Endothelial cell of umbilical vein (primary cell): ENCODE results near the gene CTSE. TPM values are rescaled to one million over a fixed set of nuclear protein-coding genes. Genes with fewer than 3 reads are reported as not detected.

Experiments used
- BruUV-seq: library from RNA; stranded (reverse); fragments of 400-500 nt; replicated peaks from 2 replicates; lab custom pipeline; 2021; lab: Mats Ljungman, UMichigan
- CTCF ChIA-PET: fragments of 300-600, 350-600 bp; sonication (Branson Sonifier 250); formaldehyde crosslinking; loops from one replicate; lab custom pipeline; 2021; ENCODE audit warnings: antibody characterized with exemption, inconsistent platforms; lab: Charles Lee
- POLR2A ChIA-PET: fragments of 300-600, 350-600 bp; sonication (Branson Sonifier 250); formaldehyde crosslinking; loops from one replicate; lab custom pipeline; 2021; ENCODE audit warnings: antibody characterized with exemption, inconsistent platforms; lab: Charles Lee
- DNase-seq: peaks from one replicate; pipeline ENCODE4 v3.0.0-alpha.2; 2011; ENCODE audit warnings: low read depth, low spot score
- FAIRE-seq: peaks from 2 replicates; lab custom pipeline; 2011; peaks lifted over from hg19 to GRCh38; lab: Jason Lieb, UNC
- H2AFZ ChIP-seq: 2 replicates; pipeline ENCODE4 v1.6.0; 2012; ENCODE audit warnings: low read depth, low read length, control low read depth, inconsistent platforms
- H3K27ac ChIP-seq: 2 replicates; pipeline ENCODE4 v1.5.1; 2011; ENCODE audit warnings: low read depth, mild to moderate bottlenecking, control low read depth, low read length, moderate library complexity; ENCODE audit not compliant: insufficient read depth
- H3K27me3 ChIP-seq, 2 experiments: 2 replicates each; pipeline versions ENCODE4 v1.6.0 to v1.6.1; 2011; ENCODE audit warnings: low read length in 2 of 2, mixed read lengths in 1 of 2; ENCODE audit not compliant: control insufficient read depth in 2 of 2, insufficient read depth in 2 of 2
- H3K36me3 ChIP-seq, 2 experiments: 2 replicates in 1 of 2; 3 replicates in 1 of 2; pipeline ENCODE4 v1.5.1; 2011; ENCODE audit warnings: low read length in 2 of 2, mild to moderate bottlenecking in 1 of 2, moderate library complexity in 1 of 2; ENCODE audit not compliant: control insufficient read depth in 2 of 2, insufficient read depth in 2 of 2; ENCODE audit errors: extremely low read depth in 1 of 2
- H3K4me1 ChIP-seq: 3 replicates; pipeline ENCODE4 v1.5.1; 2011; ENCODE audit warnings: mild to moderate bottlenecking, low read length; ENCODE audit not compliant: control insufficient read depth, insufficient read depth; ENCODE audit errors: extremely low read depth
- H3K4me2 ChIP-seq: 2 replicates; pipeline ENCODE4 v1.6.1; 2011; ENCODE audit warnings: low read length, control low read depth, mixed read lengths; ENCODE audit not compliant: insufficient read depth
- H3K4me3 ChIP-seq, 3 experiments: fragments of 200-600 bp in 1 of 3; sonication (generic), shearing (Covaris generic) in 1 of 3; replicated peaks in 1 of 3; 2 replicates each; pipeline ENCODE4 v1.5.1; 2011 to 2016; ENCODE audit warnings: control low read depth in 3 of 3, low read length in 3 of 3, mild to moderate bottlenecking in 2 of 3, inconsistent platforms in 1 of 3, low read depth in 1 of 3, moderate library complexity in 1 of 3; ENCODE audit not compliant: insufficient read depth in 1 of 3
- H3K79me2 ChIP-seq: 2 replicates; pipeline ENCODE4 v1.6.0; 2012; ENCODE audit warnings: low read length, inconsistent platforms; ENCODE audit not compliant: control insufficient read depth, insufficient read depth
- H3K9ac ChIP-seq: replicated peaks from 2 replicates; pipeline ENCODE3; 2011; ENCODE audit warnings: low read length, control low read depth; ENCODE audit not compliant: insufficient read depth; ENCODE audit errors: extremely low read depth
- H3K9me1 ChIP-seq: replicated peaks from 3 replicates; pipeline ENCODE4 v1.6.0; 2011; ENCODE audit warnings: mild to moderate bottlenecking, low read length; ENCODE audit not compliant: control insufficient read depth, insufficient read depth; ENCODE audit errors: extremely low read depth
- H3K9me3 ChIP-seq: replicated peaks from 2 replicates; pipeline ENCODE4 v1.5.1; 2012; ENCODE audit warnings: low read length, inconsistent platforms; ENCODE audit not compliant: control insufficient read depth, insufficient read depth
- H4K20me1 ChIP-seq: replicated peaks from 2 replicates; pipeline ENCODE3; 2011; ENCODE audit warnings: mild to moderate bottlenecking, low read length; ENCODE audit not compliant: control insufficient read depth, insufficient read depth; ENCODE audit errors: extremely low read depth
- CTCF ChIP-seq, 2 donors: IDR thresholded peaks; 1 replicate in 1 of 2; 2 replicates in 1 of 2; pipeline ENCODE4 v1.5.1; 2011; ENCODE audit warnings: low read length in 2 of 2, mild to moderate bottlenecking in 2 of 2, moderate library complexity in 2 of 2, control low read depth in 1 of 2, inconsistent platforms in 1 of 2, low read depth in 1 of 2; ENCODE audit not compliant: insufficient read depth in 1 of 2; ENCODE audit errors: extremely low read depth in 1 of 2
- EZH2 ChIP-seq: IDR thresholded peaks from 2 replicates; pipeline ENCODE4 v1.6.1; 2012; ENCODE audit warnings: borderline replicate concordance, low read depth, mild to moderate bottlenecking, moderate library complexity, low read length, inconsistent platforms; ENCODE audit not compliant: severe bottlenecking
- FOS ChIP-seq: IDR thresholded peaks from 2 replicates; pipeline ENCODE4 v1.6.1; 2011; ENCODE audit warnings: mild to moderate bottlenecking, low read length, moderate library complexity, borderline replicate concordance; ENCODE audit not compliant: insufficient read depth
- GATA2 ChIP-seq: IDR thresholded peaks from 2 replicates; pipeline ENCODE4 v1.7.0; 2011; ENCODE audit warnings: low read depth, mild to moderate bottlenecking, moderate library complexity, mixed read lengths, low read length; ENCODE audit not compliant: insufficient read length, insufficient read depth
- JUN ChIP-seq: IDR thresholded peaks from 2 replicates; pipeline ENCODE4 v1.6.1; 2011; ENCODE audit warnings: borderline replicate concordance, low read depth; ENCODE audit not compliant: insufficient read length, insufficient read depth
- MAX ChIP-seq: IDR thresholded peaks from 2 replicates; pipeline ENCODE4 v1.6.1; 2011; ENCODE audit not compliant: insufficient read depth, insufficient read length
- MYC ChIP-seq: IDR thresholded peaks from one replicate; pipeline ENCODE4 v1.6.1; 2011; ENCODE audit warnings: mild to moderate bottlenecking, low read depth, low read length
- POLR2A ChIP-seq: IDR thresholded peaks from 2 replicates; pipeline ENCODE4 v1.6.1; 2012; ENCODE audit warnings: low read depth, mild to moderate bottlenecking, control low read depth, low read length
- POLR2AphosphoS5 ChIP-seq: IDR thresholded peaks from 2 replicates; pipeline ENCODE4 v1.6.1; 2012; ENCODE audit warnings: low read depth, mild to moderate bottlenecking, control low read depth, low read length, moderate library complexity; ENCODE audit not compliant: insufficient read depth
- dilution Hi-C: fragments of 300-500 bp; cut with MboI; formaldehyde crosslinking; loops from one replicate; pipeline ENCODE4 v1.15.0; 2019; ENCODE audit warnings: low sequenced_read_pairs; ENCODE audit not compliant: extremely low pct_ligation_motif_present
- intact Hi-C: fragments of 100-400 bp; cut with micrococcal nuclease; formaldehyde crosslinking; loops from one replicate; pipeline ENCODE4 v1.10.0; 2022
- polyA plus RNA-seq, 4 experiments: library from polyadenylated mRNA; depleted of rRNA in 3 of 4; stranded (reverse) in 3 of 4; unstranded in 1 of 4; fragments of >200 nt; gene quantifications; 2 replicates each; pipeline versions ENCODE4 v1.2.1 to v1.2.3, GENCODE V29; 2011 to 2012; ENCODE audit warnings: missing spikeins in 1 of 4
- total RNA-seq: library from RNA; stranded (reverse); gene quantifications from 2 replicates; pipeline ENCODE4 v1.2.3, GENCODE V29; 2021

The CTSE gene
- total and polyA plus RNA-seq, 2 donors (not counting 3 experiments of a cell fraction or from before 2014, with no cell fraction given) = 0.17 TPM; not detected in 1

- FAIRE-seq (no peak), DNase-seq (no peak)
- dilution Hi-C loops = no loop called here
- no peaks in the 10 kb centered on the region for H3K36me3 ChIP-seq
- no peaks in the 10 kb centered on the region for H3K27me3 ChIP-seq
- H3K4me1 ChIP-seq = peaks cover 8% of the 10 kb centered on the region
- no peaks in the 10 kb centered on the region for H4K20me1 ChIP-seq
- TF ChIP-seq GATA2 = no peak
- no peak for TF ChIP-seq JUN
- no peak for TF ChIP-seq POLR2AphosphoS5
- TF ChIP-seq EZH2 = no peak
- no peak for TF ChIP-seq FOS
- TF ChIP-seq POLR2A = no peak
- TF ChIP-seq CTCF (IDR thresholded peaks at IDR 0.05; ENCODE audit: extremely low read depth in 1 of 2, insufficient read depth in 1 of 2, low read depth in 1 of 2, low read length in 2 of 2) = no peak
- TF ChIP-seq MYC = no peak
- no peak for TF ChIP-seq MAX
- intact Hi-C loops = no loop called here
- H3K4me2 ChIP-seq = no peak overlapping the region
- BruUV-seq = no TSS peak
- ChIA-PET POLR2A (no interaction called here), CTCF (interaction anchor here (1.6 to 15.6 kb wide), 4 partner anchors 8 to 177 kb away, joined by 5 to 154 read pairs (median 34); no protein-coding TSS in a partner anchor)
- no peaks in the 10 kb centered on the region for H3K79me2 ChIP-seq
- H3K9me1 ChIP-seq = no peaks in the 10 kb centered on the region
- H3K9me3 ChIP-seq = no peaks in the 10 kb centered on the region
- H3K4me3 ChIP-seq = no peak overlapping the region
- H3K27ac ChIP-seq = no peak overlapping the region
- no peak overlapping the region for H2AFZ ChIP-seq
- no peak overlapping the region for H3K9ac ChIP-seq
Observed at GRCh38 chr1:205969229-205969628, 54.5 kb downstream of the CTSE start.
